MCF 10A (cell line): ENCODE results near the gene SPTBN2. TPM values are rescaled to one million over a fixed set of nuclear protein-coding genes. Genes with fewer than 3 reads are reported as not detected.

Experiments used
- BruUV-seq: library from RNA; stranded (reverse); fragments of 400-500 nt; replicated peaks from 2 replicates; lab custom pipeline; 2021; lab: Mats Ljungman, UMichigan
- CTCF ChIA-PET: fragments of 300-600 bp; sonication (Branson Sonifier 250); formaldehyde crosslinking; extraction: SDS; loops from one replicate; lab custom pipeline; 2021; ENCODE audit warnings: antibody characterized with exemption, inconsistent platforms; lab: Yijun Ruan, JAX
- POLR2A ChIA-PET: fragments of 300-600, 350-650 bp; sonication (Branson Sonifier 250); formaldehyde crosslinking; extraction: SDS; loops from one replicate; lab custom pipeline; 2020; ENCODE audit warnings: antibody characterized with exemption, inconsistent platforms; lab: Yijun Ruan, JAX
- DNase-seq: peaks from one replicate; pipeline ENCODE4 v3.0.0-alpha.2; 2018; ENCODE audit not compliant: unreplicated experiment
- H3K27ac Mint-ChIP-seq: one replicate; pipeline ENCODE4 v1.8.0; 2022; ENCODE audit warnings: mild to moderate bottlenecking, low read depth, mixed read lengths; ENCODE audit not compliant: unreplicated experiment
- H3K27me3 Mint-ChIP-seq: one replicate; pipeline ENCODE4 v1.8.0; 2022; ENCODE audit warnings: mixed read lengths; ENCODE audit not compliant: insufficient read depth, unreplicated experiment
- H3K36me3 Mint-ChIP-seq: one replicate; pipeline ENCODE4 v1.8.0; 2022; ENCODE audit warnings: mild to moderate bottlenecking, moderate library complexity, mixed read lengths; ENCODE audit not compliant: insufficient read depth, unreplicated experiment
- H3K4me1 Mint-ChIP-seq: one replicate; pipeline ENCODE4 v1.8.0; 2022; ENCODE audit warnings: mixed read lengths; ENCODE audit not compliant: insufficient read depth, unreplicated experiment
- H3K4me3 Mint-ChIP-seq: one replicate; pipeline ENCODE4 v1.8.0; 2022; ENCODE audit warnings: mild to moderate bottlenecking, moderate library complexity, mixed read lengths; ENCODE audit not compliant: unreplicated experiment
- H3K9me3 Mint-ChIP-seq: one replicate; pipeline ENCODE4 v1.8.0; 2022; ENCODE audit warnings: mixed read lengths; ENCODE audit not compliant: unreplicated experiment
- CTCF ChIP-seq: fragments of 200-600 bp; IDR thresholded peaks from one replicate; pipeline ENCODE4 v1.8.0; 2022; ENCODE audit warnings: antibody characterized with exemption, mild to moderate bottlenecking; ENCODE audit not compliant: unreplicated experiment
- intact Hi-C: fragments of 100-400 bp; cut with micrococcal nuclease; formaldehyde crosslinking; loops from 2 replicates; pipeline ENCODE4 v1.14.1; 2022
- total RNA-seq: library from RNA; stranded (reverse); gene quantifications from 2 replicates; pipeline ENCODE4 v1.2.3, GENCODE V29; 2022

SPTBN2 gene
- total RNA-seq, 1 experiment from 2014 or later: 47.2 TPM

- no peak for TF ChIP-seq CTCF
- H3K36me3 Mint-ChIP-seq: peaks cover 14% of the 10 kb centered on the region
- intact Hi-C loops: loop anchor here (10.0 kb wide), 1 partner anchor 114 kb away; no protein-coding TSS in a partner anchor
- H3K27ac Mint-ChIP-seq: peak overlapping the region; percentile 71
- peak overlapping the region; percentile 60 for H3K4me3 Mint-ChIP-seq
- ChIA-PET POLR2A (no interaction called here), CTCF (interaction anchor here (0.5 to 0.6 kb wide), 2 partner anchors 10 to 345 kb away, joined by 3 to 4 read pairs; no protein-coding TSS in a partner anchor)
- no peaks in the 10 kb centered on the region for H3K9me3 Mint-ChIP-seq
- peak; percentile 93 for DNase-seq
- no peaks in the 10 kb centered on the region for H3K27me3 Mint-ChIP-seq
- H3K4me1 Mint-ChIP-seq: peaks cover 9% of the 10 kb centered on the region
- no TSS peak for BruUV-seq
Observed at GRCh38 chr11:66720223-66720898, 8.7 kb downstream of the SPTBN2 start.

GRCh38 chr11:66719111-66719872 is 9.7 kb downstream of the SPTBN2 start:
- Mint-ChIP-seq H3K4me1 (peaks cover 9% of the 10 kb centered on the region), H3K27ac (no peak overlapping the region), H3K27me3 (no peaks in the 10 kb centered on the region), H3K9me3 (no peaks in the 10 kb centered on the region), H3K36me3 (peaks cover 23% of the 10 kb centered on the region), H3K4me3 (no peak overlapping the region)
- no peak for DNase-seq
- no peak for TF ChIP-seq CTCF
- no TSS peak for BruUV-seq
- POLR2A ChIA-PET: no interaction called here
- CTCF ChIA-PET: interaction anchor here (0.5 kb wide), 1 partner anchor 1359 kb away, joined by 6 read pairs; no protein-coding TSS in a partner anchor
- intact Hi-C loops: no loop called here

GRCh38 chr11:66718320-66718971 is 10.6 kb downstream of the SPTBN2 start:
- peaks cover 32% of the 10 kb centered on the region for H3K36me3 Mint-ChIP-seq
- no TSS peak for BruUV-seq
- no peaks in the 10 kb centered on the region for H3K27me3 Mint-ChIP-seq
- intact Hi-C loops: no loop called here
- H3K4me1 Mint-ChIP-seq: peaks cover 9% of the 10 kb centered on the region
- H3K9me3 Mint-ChIP-seq: no peaks in the 10 kb centered on the region
- ChIA-PET CTCF (interaction anchor here (0.5 to 0.7 kb wide), 2 partner anchors 652 to 1360 kb away, joined by 4 to 6 read pairs; no protein-coding TSS in a partner anchor), POLR2A (no interaction called here)
- H3K27ac Mint-ChIP-seq: no peak overlapping the region
- no peak for DNase-seq
- TF ChIP-seq CTCF: no peak
- no peak overlapping the region for H3K4me3 Mint-ChIP-seq

GRCh38 chr11:66717925-66718319 is 11.1 kb downstream of the SPTBN2 start:
- ChIA-PET CTCF (interaction anchor here (0.7 kb wide), 1 partner anchor 653 kb away, joined by 4 read pairs; no protein-coding TSS in a partner anchor), POLR2A (no interaction called here)
- no peak for TF ChIP-seq CTCF
- Mint-ChIP-seq H3K9me3 (no peaks in the 10 kb centered on the region), H3K4me1 (peaks cover 9% of the 10 kb centered on the region), H3K4me3 (no peak overlapping the region), H3K27me3 (no peaks in the 10 kb centered on the region), H3K36me3 (peaks cover 37% of the 10 kb centered on the region), H3K27ac (no peak overlapping the region)
- intact Hi-C loops: no loop called here
- BruUV-seq: no TSS peak
- no peak for DNase-seq
